ENCODE data around the gene TMPRSS4.

- no peak for TF ChIP-seq EZH2 (IDR thresholded peaks at IDR 0.05; ENCODE audit: borderline replicate concordance, insufficient read depth, low read depth, low read length, poor library complexity, severe bottlenecking)
- no peak for TF ChIP-seq CTCF (IDR thresholded peaks at IDR 0.05)
Measured at GRCh38 chr11:118048472-118049370, 28.2 kb upstream of the TMPRSS4 start.

Data from B cell (primary cell).